HG03565 (cell line): Measurements from ENCODE around the gene SNAPC4.
"Not testable (repeated sequence)": the region's sequence is repeated elsewhere in the genome, so short reads cannot be mapped to it uniquely, and the experiment has no call there.

ENCODE experiments used
- ATAC-seq: cut with Tn5 transposase; IDR thresholded peaks from one replicate; pipeline ENCODE4 v1.9.1; 2021; ENCODE audit warnings: mild to moderate bottlenecking, moderate library complexity; ENCODE audit not compliant: unreplicated experiment

SNAPC4 gene

DNA sequence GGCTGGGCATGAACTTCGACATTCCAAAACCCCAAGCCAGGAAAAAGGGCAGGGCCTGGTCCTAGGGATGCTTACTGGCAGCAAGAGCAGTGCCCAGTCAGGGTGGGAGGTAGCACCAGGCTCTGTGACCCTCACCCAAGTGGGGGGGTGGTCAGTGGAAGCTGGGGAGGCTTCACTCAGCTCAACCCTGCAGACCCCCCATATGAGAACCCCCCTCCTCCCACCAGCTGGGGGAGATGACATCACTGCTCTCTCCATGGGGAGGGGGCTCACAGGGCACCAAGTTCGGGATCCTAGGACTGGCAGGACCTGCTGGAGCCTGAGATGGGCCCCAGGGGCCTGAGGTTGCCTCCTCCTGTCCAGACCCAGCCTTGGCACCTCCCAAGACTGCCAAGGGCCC lies 41.1 kb downstream of the SNAPC4 start:
- no peak for ATAC-seq

GRCh38 chr9:136358016-136358415 lies 42.0 kb downstream of the SNAPC4 start:
- no peak for ATAC-seq

GRCh38 chr9:136357202-136357725 lies 42.7 kb downstream of the SNAPC4 start:
- ATAC-seq = no peak

- no peak for ATAC-seq
Measured at GRCh38 chr9:136355616-136356557, 44.1 kb downstream of the SNAPC4 start.

DNA sequence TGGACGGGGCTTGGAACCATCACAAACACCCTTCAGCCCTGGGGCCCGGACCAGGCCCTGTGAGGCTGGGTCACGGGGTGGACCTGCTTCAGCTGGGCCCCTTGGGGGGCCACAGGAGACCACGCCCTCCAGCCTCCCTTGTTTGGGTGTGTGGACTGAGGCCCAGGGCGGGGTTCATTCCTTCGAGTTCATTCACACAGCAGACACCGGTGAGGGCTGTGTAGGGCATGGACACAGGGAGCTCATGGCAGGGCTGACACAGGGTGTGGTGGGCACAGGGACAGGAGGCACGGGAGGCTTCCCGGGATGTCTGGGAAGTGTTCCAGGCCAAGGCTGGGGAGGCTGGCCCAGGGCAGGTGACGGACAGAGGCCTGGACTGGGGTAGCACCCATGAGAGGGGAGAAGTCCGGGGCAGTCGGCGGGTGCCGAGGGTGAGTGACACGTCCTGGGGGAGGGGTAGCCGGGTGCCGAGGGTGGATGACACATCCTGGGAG lies 45.3 kb downstream of the SNAPC4 start:
- ATAC-seq = no peak

GRCh38 chr9:136353757-136354488 lies 46.0 kb downstream of the SNAPC4 start:
- no peak for ATAC-seq

DNA sequence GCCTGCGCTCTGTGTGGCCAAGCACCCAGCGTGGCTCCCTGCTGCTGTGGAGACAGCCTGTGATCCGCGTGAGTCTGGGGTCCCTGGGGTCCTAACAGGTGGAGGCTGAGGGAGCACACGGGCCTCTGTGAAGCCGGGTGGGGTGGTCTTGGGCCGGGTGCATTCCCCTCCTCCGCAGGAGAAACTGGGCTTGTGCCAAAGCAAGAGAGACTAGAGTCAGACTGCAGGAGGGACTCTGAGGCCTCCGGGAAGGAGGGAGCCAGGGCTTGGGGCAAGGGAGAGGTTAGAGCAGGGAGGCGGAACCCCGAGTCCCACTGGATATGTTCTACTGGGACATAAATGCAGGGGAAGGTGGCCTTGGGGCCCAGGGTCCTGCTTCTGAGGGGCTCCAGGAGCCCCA lies 46.9 kb downstream of the SNAPC4 start:
- no peak for ATAC-seq

- no peak for ATAC-seq
Measured at GRCh38 chr9:136352682-136353081, 47.3 kb downstream of the SNAPC4 start.

- not testable (repeated sequence) for ATAC-seq
Measured at GRCh38 chr9:136351868-136352267, 48.1 kb downstream of the SNAPC4 start.

GRCh38 chr9:136351252-136351800 lies 48.6 kb downstream of the SNAPC4 start:
- no peak for ATAC-seq
